MM.1S (cell line): ENCODE data around the gene DCDC2C.

Source experiments
- DNase-seq: peaks from one replicate; pipeline ENCODE4 v3.0.0-alpha.2; 2015
- H2AFZ ChIP-seq: fragments of 300-600 bp; sonication (generic); 2 replicates; pipeline ENCODE4 v1.6.0; 2016; ENCODE audit warnings: antibody characterized with exemption, low read length
- H3F3A ChIP-seq: fragments of 300-600 bp; sonication (generic); 2 replicates; pipeline ENCODE4 v1.6.1; 2016; ENCODE audit warnings: mild to moderate bottlenecking, antibody characterized with exemption, low read length, moderate library complexity, mixed read lengths; ENCODE audit not compliant: insufficient read depth
- H3K27ac ChIP-seq: fragments of 300-600 bp; sonication (generic); 2 replicates; pipeline ENCODE4 v1.5.1; 2016; ENCODE audit warnings: mild to moderate bottlenecking, low read length
- H3K27me3 ChIP-seq: fragments of 300-600 bp; sonication (generic); replicated peaks from 2 replicates; pipeline ENCODE4 v1.6.0; 2016; ENCODE audit warnings: low read length; ENCODE audit not compliant: insufficient read depth
- H3K36me3 ChIP-seq: fragments of 300-600 bp; sonication (generic); replicated peaks from 2 replicates; pipeline ENCODE4 v1.6.1; 2016; ENCODE audit warnings: mild to moderate bottlenecking, low read length, mixed read lengths; ENCODE audit not compliant: insufficient read depth
- H3K4me1 ChIP-seq: fragments of 300-600 bp; sonication (generic); 2 replicates; pipeline ENCODE4 v1.6.1; 2016; ENCODE audit warnings: low read length, mixed read lengths
- H3K4me2 ChIP-seq: fragments of 300-600 bp; sonication (generic); 2 replicates; pipeline ENCODE4 v1.6.0; 2016; ENCODE audit warnings: low read depth, low read length
- H3K4me3 ChIP-seq: fragments of 300-600 bp; sonication (generic); 2 replicates; pipeline ENCODE4 v1.5.1; 2016; ENCODE audit warnings: low read length, mixed read lengths
- H3K79me2 ChIP-seq: fragments of 300-600 bp; sonication (generic); 2 replicates; pipeline ENCODE4 v1.6.1; 2016; ENCODE audit warnings: mixed run types, low read length, mixed read lengths
- H3K9ac ChIP-seq: fragments of 300-600 bp; sonication (generic); 2 replicates; pipeline ENCODE4 v1.6.1; 2016; ENCODE audit warnings: low read length, mixed read lengths
- H3K9me2 ChIP-seq: fragments of 300-600 bp; sonication (generic); replicated peaks from 2 replicates; pipeline ENCODE4 v1.6.1; 2016; ENCODE audit warnings: mild to moderate bottlenecking, low read length, mixed read lengths; ENCODE audit not compliant: insufficient read depth
- H3K9me3 ChIP-seq: fragments of 300-600 bp; sonication (generic); replicated peaks from 2 replicates; pipeline ENCODE4 v1.6.1; 2016; ENCODE audit warnings: mild to moderate bottlenecking, low read length, mixed read lengths; ENCODE audit not compliant: insufficient read depth
- H4K20me1 ChIP-seq: fragments of 300-600 bp; sonication (generic); 2 replicates; pipeline ENCODE4 v1.6.1; 2016; ENCODE audit warnings: mild to moderate bottlenecking, low read length, moderate library complexity, mixed read lengths; ENCODE audit not compliant: insufficient read depth
- CTCF ChIP-seq: fragments of 300-600 bp; sonication (generic); IDR thresholded peaks from 2 replicates; pipeline ENCODE4 v1.5.1; 2016; ENCODE audit warnings: antibody characterized with exemption, low read length, mixed read lengths
- EZH2 ChIP-seq: fragments of 300-600 bp; sonication (generic); optimal IDR thresholded peaks from 2 replicates; pipeline ENCODE3; 2017; ENCODE audit warnings: low read depth, mild to moderate bottlenecking, antibody characterized with exemption, low read length, mixed read lengths
- EZH2phosphoT487 ChIP-seq: fragments of 300-600 bp; sonication (generic); IDR thresholded peaks from 2 replicates; pipeline ENCODE4 v1.6.1; 2018; ENCODE audit warnings: antibody characterized with exemption, low read length

The DCDC2C gene

DNA sequence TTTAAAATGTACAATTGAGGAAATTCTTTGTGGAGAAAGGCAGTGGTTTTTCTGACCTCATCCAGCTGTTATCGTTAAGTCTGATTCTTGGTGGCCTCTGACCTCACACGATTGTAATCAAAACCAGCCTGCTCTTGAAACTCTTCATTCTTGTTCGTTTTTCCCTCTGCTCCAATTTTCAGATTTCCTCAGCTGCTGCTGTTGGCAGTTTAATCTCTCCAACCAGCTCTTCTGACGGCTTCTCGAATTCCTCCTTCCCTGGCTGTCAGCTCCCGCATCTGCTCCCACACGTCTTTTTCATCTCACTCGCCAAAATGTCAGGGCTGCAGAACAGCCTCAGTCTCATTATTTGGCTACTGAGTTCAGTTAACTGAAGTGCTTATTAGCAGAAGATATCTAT lies 136.1 kb downstream of the DCDC2C start:
- Histone ChIP-seq H3K27me3 (no peaks in the 10 kb centered on the region), H3K9ac (no peak overlapping the region), H3K27ac (no peak overlapping the region), H3K9me2 (no peaks in the 10 kb centered on the region), H3K9me3 (no peaks in the 10 kb centered on the region), H3K36me3 (no peaks in the 10 kb centered on the region), H3F3A (no peaks in the 10 kb centered on the region), H2AFZ (no peak overlapping the region), H3K4me3 (no peak overlapping the region), H3K4me2 (no peak overlapping the region), H3K4me1 (no peaks in the 10 kb centered on the region), H3K79me2 (no peaks in the 10 kb centered on the region), H4K20me1 (no peaks in the 10 kb centered on the region)
- no peak for DNase-seq
- TF ChIP-seq EZH2 (no peak), EZH2phosphoT487 (no peak), CTCF (no peak)

GRCh38 chr2:3840611-3841155 lies 137.3 kb downstream of the DCDC2C start:
- Histone ChIP-seq H3K9ac (no peak overlapping the region), H3K4me2 (no peak overlapping the region), H3K4me3 (no peak overlapping the region), H3K27ac (no peak overlapping the region), H3K9me2 (no peaks in the 10 kb centered on the region), H3F3A (no peaks in the 10 kb centered on the region), H3K79me2 (no peaks in the 10 kb centered on the region), H2AFZ (no peak overlapping the region), H3K9me3 (no peaks in the 10 kb centered on the region), H3K27me3 (no peaks in the 10 kb centered on the region), H3K36me3 (no peaks in the 10 kb centered on the region), H4K20me1 (no peaks in the 10 kb centered on the region), H3K4me1 (no peaks in the 10 kb centered on the region)
- no peak for DNase-seq
- TF ChIP-seq CTCF (no peak), EZH2phosphoT487 (no peak), EZH2 (no peak)

DNA sequence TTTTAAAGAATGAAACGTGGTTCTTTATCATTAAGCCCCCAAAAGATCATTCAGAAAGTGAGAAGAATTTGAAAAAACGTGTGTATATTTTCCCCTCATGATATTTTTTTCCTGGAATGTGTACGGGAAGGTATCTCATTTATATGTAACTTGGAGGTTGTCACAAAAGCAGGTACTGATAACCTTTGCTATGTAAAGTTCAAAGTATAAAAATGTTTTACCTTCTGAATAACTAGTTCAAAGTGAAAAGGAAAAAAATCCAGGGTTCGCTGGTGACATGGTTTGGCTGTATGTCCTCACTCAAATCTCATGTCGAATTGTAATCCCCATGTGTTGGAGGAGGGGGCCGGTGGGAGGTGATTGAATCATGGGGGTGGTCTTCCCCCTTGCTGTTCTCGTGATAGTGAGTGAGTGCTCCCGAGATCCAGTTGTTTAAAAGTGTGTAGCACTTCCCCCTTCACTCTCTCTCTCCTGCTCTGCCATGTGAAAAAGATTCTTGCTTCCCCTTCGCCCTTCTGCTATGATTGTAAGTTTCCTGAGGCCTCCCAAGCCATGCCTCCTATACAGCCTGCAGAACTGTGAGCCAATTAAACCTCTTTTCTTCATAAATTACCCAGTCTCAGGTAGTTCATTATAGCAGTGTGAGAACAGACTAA lies 144.2 kb downstream of the DCDC2C start:
- Histone ChIP-seq H3K4me2 (no peak overlapping the region), H2AFZ (no peak overlapping the region), H3K79me2 (no peaks in the 10 kb centered on the region), H3K4me1 (no peaks in the 10 kb centered on the region), H3K36me3 (no peaks in the 10 kb centered on the region), H3F3A (no peaks in the 10 kb centered on the region), H3K27ac (no peak overlapping the region), H3K9me2 (no peaks in the 10 kb centered on the region), H3K4me3 (no peak overlapping the region), H3K27me3 (no peaks in the 10 kb centered on the region), H3K9me3 (no peaks in the 10 kb centered on the region), H4K20me1 (no peaks in the 10 kb centered on the region), H3K9ac (no peak overlapping the region)
- no peak for TF ChIP-seq EZH2
- TF ChIP-seq EZH2phosphoT487: no peak
- no peak for TF ChIP-seq CTCF
- no peak for DNase-seq
